Measurements from ENCODE around the gene ITGA11.

The ITGA11 gene

DNA sequence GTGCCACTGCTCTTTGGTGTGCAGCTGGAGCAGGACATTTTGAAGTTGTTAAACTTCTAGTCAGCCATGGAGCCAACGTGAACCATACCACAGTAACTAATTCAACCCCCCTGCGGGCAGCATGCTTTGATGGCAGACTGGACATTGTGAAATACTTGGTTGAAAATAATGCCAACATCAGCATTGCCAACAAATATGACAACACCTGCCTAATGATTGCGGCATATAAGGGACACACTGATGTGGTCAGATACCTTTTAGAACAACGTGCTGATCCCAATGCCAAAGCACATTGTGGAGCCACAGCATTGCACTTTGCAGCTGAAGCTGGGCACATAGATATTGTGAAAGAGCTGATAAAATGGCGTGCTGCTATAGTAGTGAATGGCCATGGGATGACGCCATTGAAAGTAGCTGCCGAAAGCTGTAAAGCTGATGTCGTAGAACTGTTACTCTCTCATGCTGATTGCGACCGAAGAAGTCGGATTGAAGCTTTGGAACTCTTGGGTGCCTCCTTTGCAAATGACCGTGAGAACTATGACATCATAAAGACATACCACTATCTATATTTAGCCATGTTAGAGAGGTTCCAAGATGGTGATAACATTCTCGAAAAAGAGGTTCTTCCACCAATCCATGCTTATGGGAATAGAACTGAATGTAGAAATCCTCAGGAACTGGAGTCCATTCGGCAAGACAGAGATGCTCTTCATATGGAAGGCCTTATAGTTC is 142.2 kb downstream of the ITGA11 start:
- no peak for DNase-seq (ENCODE audit: low read depth)

DNA sequence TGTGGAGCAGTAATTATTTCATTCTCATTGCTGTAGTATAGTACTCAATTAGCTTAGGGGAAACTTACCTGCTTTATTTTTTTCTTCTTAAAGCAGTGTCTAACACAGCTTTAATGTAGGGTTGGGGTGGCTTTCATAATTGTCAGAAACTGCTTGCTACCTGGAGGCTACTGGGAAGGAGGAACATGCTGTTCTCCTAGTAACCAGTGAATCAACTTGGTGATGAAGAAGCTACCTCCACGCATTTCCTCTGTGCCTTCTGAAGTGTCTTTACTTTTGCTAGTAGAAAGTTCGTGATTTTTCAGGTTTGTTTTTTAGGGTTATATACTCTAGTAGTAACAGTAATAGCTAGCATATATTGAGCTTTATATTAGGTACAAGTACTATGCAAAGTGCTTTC is 142.9 kb downstream of the ITGA11 start:
- no peak for DNase-seq (ENCODE audit: low read depth)

DNA sequence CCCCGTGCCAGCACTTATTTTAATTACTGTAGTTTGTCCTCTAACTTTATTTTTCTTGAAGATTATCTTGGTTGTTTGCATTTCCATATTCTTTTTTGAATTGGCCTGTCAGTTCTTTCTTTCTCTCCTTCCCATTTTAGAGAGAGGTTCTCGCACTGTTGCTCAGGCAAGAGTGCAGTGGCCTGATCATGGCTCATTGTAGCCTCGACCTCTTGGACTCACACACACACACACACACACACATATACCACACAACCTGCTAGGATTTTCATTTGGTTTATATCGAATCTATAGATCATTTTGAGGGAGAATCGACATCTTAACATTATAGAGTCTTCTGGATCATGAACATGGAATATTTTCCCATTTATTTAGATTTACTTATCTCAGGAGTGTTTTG is 145.7 kb downstream of the ITGA11 start:
- no peak for DNase-seq (ENCODE audit: low read depth)

DNA sequence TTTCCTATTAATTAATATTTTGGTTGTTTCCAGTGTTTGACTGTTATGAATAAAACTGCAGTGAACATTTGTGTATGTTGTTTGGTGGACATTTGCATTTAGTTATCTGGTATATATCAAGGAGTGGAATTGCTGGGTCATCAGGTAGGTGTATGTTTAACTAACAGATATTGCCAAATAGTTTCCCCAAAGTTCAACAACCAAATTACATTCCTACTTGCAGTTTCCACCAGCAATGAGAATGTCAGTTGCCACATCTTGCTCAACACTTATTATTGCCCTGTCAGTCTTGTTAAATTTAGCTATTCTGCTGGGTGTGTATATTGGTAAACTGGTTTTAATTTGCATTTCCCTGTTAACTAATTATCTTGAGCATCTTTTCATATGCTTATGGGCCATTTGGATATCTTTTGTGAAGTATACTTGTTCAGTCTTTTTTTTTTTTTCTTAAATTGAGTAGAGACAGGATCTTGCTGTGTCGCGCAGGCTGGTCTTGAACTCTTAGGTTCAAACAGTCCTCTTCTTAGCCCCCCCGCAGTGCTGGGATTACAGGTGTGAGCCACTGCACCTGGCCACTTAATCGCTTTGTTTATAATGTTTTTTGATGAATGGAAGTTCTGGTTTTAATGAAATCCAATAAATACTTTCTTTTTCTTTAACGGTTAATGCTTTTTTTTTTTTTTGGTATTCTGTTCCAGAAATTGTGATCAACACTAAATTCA is 146.5 kb downstream of the ITGA11 start:
- DNase-seq (ENCODE audit: low read depth) = no peak

DNA sequence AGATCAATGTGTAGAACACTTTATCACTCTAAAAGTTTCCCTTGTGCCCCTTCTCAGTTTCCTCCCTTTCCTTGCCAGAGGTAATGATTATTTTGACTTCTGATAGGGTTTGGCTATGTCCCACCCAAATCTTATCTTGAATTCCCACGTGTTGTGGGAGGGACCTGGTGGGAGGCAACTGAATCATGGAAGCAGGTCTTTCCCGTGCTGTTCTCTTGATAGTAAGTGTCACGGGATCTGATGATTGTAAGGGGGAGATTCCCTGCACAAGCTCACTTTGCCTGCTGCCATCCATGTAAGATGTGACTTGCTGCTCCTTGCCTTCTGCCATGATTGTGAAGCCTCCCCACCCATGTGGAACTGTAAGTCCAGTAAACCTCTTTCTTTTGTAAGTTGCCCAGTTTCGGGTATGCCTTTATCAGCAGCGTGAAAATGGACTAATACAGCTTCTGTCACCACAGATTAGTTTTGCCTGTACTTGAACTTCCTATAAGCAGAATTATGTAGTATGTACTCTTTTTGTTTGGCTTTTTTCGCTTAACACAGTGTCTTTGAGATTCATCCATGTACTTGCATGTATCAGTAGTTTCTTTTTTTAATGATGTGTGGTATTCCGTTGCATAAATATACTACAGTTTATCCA is 147.2 kb downstream of the ITGA11 start:
- no peak for DNase-seq (ENCODE audit: low read depth)

DNA sequence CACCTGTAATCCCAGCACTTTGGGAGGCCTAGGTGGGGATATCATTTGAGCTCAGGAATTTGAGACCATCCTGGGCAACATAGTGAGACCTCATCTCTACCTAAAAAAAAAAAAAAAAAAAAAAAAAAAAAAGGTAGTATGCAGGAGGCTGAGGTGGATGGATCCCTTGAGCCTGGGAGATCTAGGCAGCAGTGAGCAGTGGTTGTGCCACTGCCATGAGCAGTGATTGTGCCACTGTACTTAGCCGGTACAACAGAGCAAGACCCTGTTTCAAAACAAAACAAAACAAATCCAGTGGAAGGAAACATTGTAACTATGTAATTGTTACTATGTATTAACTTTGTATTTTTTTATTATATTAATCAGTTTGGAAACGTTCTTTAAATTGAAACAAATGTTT is 148.6 kb downstream of the ITGA11 start:
- DNase-seq (ENCODE audit: low read depth) = no peak

DNA sequence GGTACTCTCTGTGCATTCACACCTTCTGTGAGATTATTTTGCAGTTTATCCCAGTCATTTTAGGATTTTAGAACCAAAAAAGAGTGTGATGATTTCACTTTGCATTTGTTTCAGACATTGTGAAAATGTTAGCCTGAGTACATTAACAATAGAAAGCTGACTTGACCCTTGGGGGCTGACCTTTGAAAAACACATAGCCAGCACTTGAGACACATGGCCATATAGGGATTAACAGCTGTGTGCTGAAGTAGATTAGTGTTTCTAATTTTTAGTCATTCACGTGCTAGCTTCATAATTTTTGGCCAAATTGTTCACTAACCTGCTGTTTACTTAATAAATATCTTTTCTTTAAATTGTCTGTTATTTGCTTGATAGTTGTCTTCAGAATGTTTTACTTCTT is 151.0 kb downstream of the ITGA11 start:
- DNase-seq (ENCODE audit: low read depth) = no peak

DNA sequence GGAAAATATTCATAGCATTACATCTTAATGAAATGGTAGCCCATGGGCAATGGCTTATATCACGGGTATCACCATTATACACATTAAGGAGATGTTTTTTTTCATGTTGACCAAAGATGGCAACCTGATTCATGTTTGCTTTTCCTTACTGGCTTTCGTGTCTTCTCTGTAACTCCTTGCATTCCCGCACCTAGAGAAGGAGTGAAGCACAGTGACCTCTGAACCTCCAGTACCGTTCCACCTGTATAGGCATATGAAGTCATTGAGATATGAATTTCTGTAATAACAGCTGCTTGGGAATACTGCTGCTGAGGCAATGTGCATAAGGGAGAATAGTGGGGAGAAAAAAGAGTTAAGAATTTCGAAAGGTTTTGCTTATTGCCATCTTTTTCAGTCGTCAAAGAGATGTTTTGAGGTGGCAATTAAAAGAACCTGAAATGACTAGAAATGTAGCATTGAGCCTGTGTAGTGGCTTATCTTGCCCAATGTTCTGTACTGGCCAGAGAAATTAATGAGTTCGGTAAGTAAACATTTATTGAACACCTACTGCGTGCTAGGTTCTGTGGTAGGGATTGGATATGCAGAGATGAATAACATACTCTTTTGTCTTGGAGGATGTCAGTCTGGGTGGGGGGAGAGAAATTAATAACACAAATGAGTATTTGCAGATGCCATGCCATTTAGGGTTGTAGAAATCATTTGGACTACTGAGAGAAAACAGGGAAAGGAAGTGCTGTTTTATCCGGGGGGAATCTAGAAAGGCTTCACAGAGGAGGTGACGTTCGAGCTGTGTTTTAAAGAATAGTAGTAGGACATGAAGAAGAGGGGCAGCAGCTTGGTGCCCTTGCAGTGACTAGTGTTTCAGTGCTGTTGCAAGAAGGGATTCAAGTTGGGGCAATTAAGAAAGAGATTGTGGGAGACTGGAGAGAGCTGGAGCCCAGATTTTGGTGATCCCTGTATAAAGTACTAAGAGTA is 151.9 kb downstream of the ITGA11 start:
- no peak for DNase-seq (ENCODE audit: low read depth)

DNA sequence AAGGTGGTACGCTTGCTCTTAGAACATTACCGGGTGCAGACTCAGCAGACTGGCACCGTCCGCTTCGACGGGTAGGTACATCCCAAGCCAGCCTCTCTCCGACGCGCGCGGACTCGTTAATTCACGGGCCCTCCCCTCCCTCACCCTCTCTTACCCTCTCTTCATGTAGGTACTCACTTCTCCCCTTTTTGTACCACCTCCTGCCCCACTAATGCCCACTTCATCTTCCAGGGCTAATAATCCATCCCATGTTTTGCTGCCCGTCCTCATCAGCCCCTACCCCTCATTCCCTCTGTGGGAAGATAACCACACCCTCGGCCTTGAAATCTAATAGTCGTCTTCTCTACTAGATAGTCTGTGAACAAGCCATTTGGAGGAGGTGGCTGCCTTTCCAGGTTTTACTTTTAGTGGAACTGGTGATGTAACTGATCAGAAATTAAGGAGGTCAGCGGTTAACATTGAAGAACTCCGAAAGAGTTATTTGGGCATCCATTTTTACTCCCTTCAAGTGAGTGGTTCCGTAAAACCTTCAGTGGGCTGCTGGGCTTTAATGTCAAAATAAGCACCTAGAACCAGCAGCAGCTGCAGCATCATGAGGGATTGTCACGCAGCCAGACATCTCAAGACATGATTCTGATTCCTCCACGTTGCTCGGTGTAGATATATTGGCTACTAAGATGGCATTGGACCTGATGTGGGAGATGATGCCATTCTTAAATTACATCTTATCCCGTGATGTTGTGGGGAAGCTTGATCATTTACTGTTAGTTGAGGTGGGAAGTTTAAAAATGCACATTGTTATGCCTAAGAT is 153.2 kb downstream of the ITGA11 start:
- DNase-seq (ENCODE audit: low read depth) = no peak

DNA sequence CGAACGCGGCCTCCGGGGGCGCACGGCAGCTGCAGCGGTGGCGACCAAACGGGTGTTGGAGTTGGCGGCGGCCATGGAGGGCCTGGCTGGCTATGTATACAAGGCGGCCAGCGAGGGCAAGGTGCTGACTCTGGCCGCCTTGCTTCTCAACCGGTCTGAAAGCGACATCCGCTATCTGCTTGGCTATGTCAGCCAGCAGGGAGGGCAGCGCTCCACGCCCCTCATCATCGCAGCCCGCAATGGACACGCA is 153.7 kb downstream of the ITGA11 start:
- no peak for DNase-seq (ENCODE audit: low read depth)

DNA sequence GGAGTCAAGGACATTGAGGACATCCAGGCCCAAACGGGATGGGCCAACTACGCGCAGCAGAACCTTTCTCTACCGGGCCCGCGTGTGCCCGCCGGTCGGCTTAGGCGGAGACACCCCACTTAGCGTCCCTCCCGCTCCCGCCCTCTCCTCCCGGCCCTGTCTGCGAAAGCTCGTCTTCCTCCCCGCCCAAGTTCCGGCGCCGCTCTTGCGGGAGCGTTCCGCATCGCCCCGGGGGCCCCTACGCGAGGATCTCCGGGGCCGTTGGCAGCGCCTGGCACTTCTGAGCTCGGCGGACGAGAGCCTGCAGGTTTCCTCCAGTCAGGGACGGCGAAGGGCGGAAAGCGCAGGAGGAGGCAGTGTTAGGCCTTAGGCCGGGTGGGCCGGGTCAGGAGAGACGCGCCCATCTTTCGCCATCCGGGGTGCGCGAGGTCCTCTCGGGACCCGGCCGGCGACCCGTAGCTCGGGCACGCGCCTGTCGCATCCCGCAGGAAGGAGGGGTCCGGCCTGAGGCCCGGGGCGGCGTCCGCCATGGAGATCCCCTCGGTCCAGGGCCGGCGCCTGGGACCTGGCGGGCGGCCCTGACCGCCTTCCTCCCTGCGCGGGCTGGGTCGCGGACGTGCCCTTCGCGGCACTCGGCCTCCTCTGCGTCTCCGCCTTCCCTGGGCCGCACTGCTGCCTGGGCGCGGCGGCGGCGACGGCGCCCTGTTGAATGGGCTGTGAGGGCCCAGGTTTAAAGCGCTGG is 154.2 kb downstream of the ITGA11 start, which contains the start of gene FEM1B:
FEM1B (plus strand) TSS at position 143 of the 742 bp plus-strand sequence. CDS start 673 bp downstream, outside the sequence.
- DNase-seq (ENCODE audit: low read depth) = no peak

DNA sequence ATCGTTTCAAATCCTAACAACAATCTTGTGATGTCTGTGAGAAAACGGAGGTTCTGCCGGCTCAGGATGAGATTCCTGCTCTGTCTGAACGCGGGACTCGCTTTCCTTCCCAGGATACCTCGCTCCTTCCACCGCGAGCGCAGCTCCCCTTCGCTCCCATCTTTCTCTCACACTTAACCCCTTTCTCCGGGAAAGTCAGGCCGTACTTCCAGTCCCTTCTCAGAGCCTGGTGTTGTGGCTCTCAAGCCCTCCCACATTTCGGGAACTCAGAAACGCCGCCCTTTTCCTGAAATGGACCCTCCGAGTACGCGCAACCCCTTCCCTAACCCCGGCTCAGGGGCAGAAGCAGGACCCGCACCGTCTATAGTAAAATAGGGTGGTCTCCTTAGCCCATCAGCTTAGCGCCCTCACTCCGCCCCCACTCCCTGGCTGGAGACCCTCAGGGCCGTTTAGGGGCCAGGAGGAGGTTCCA is 154.8 kb downstream of the ITGA11 start:
- DNase-seq (ENCODE audit: low read depth) = no peak

DNA sequence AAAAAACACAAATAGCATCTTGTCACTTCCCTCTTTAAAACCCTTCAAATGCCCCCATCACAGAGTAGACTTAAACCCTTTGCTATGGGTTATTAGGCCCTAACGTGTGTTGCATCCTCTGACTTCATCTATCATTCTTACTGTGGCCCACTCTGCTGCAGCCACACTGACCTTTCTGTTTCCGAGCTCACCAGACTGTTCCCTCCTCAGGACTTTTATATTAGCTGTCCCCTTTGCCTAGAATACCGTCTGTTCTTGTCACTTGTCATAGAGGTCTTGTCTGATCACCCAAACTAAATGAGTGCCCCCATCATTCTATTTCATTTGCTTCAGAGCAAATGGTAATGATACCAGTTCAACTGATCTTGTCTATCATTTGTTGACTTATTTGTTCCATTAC is 155.3 kb downstream of the ITGA11 start:
- DNase-seq (ENCODE audit: low read depth) = no peak

DNA sequence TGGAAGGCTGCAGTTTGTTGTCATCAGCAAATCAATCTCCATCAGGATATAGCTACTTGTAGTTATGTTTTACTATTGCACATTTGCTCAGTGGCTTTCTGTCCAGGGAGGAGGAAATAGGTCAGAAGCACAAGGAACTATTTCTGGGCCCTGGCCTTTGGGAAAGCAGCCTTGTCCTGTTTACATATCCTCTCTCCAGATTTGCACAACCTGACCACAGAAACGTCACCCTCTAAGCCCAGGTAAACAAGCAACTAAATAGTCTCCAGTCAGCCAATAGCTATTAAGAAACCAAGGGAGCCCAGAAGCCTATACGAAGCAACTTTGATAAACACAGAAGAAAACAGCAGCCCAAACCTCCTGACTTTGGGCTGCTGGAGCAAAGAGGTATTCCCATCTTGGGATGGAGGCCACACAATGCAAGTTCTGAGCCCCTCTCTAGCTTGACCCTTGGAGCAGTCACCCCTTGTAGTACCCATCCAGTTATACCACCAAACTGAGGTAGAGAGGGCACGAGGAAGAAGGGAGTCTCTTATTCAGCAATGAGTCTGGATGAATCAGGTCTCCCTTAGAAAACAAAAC is 156.7 kb downstream of the ITGA11 start:
- no peak for DNase-seq (ENCODE audit: low read depth)

DNA sequence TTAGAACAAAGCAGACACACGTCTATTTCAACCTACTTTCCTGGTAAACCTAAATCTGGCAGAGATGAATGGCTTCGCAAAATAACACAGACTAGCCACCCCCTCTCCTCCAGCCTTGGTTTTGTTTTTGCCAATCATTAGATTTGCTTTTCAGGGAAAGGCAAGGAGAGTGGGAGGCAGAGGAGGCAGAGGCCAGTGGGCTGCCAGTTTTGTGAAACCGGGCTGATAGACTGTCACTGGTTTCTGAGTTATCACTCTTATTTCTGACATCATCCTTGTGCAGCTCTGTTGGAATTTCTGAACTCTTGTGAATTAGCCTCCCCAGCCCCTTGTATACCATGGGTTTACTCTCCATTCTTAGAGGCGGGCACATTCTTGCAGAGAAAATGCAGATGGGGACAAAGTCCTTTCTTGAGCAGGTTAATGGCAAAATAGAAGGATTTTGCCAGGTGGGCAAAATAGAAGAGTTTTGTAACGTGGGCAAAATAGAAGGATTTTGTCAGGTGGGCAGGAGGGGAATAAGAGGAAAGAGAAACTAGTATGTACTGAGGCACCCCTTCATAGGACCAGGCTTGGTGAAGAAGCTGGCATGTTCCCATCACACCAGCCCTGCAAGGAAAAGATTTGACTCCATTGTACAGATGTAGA is 157.6 kb downstream of the ITGA11 start:
- no peak for DNase-seq (ENCODE audit: low read depth)

DNA sequence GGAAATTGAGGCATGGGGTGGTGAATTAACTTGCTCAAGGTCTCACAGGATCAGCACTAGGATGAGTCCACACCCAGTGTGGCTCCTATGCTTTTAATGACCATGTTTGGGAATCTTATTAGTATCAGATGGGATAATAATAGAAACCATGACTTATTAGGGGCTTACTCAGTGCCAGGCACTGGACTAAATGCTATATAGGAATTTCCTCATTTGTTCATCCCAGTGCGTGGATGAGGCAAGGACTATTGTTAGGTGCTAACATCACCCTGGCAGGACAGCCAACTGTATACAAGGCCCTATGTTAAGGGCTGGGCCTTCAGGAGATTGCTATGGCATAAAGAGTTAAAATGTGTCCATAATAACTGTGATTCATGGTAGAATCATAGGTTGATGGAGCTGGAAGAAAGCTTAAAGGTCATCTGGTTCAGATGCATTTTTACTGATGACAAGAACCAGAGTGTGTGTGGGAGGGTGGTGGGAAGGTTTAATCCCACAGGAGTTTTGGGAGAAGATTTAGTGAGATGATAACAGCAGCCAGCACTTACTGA is 159.2 kb downstream of the ITGA11 start:
- DNase-seq (ENCODE audit: low read depth) = no peak

DNA sequence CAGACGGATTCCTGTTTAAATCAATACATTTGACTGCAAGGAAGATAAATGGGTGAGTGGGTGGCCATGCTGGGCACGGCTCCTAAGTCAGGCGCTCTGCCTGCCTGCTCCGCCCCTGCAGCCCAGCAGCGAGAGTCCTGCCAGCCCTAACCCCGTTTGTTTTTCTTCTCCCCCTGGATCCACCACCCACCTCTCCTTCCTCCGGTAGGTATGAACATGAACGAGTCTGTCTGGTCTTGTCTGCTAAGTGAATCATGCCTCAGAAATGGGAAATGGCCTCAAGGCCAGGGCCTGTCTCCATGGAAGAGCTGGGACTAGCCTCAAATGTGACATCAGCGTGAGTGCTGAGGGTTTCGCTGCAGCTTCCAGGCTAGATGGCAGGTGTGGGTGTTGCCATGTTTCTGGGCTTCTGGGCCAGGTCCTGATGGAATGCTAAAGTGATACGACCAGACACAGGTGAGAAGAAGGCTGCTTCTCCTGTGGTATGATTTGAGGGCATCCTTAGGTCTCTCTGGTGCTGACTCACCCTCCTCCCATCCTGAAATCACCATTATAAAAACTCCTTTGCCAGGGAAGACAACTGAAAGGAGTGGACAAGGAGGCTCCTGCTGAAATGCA is 160.0 kb downstream of the ITGA11 start:
- DNase-seq (ENCODE audit: low read depth) = no peak

DNA sequence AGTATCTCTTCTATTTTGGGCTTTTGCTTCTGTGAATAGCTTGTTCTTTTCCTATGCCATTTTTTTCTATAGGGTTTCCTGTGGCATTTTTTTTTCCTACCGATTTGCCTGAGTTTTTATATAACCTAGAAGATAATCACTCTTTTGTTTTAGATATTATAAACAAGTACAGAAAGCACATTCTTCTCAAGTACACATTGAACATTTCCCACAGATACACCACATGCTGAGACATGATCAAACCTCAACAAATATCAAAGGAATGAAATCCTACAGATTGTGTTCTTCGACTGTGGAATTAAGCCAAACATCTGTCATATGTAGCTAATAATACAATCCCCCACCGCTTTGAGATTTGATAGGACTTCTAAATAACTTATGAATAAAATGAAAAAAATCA is 163.6 kb downstream of the ITGA11 start:
- no peak for DNase-seq (ENCODE audit: low read depth)

DNA sequence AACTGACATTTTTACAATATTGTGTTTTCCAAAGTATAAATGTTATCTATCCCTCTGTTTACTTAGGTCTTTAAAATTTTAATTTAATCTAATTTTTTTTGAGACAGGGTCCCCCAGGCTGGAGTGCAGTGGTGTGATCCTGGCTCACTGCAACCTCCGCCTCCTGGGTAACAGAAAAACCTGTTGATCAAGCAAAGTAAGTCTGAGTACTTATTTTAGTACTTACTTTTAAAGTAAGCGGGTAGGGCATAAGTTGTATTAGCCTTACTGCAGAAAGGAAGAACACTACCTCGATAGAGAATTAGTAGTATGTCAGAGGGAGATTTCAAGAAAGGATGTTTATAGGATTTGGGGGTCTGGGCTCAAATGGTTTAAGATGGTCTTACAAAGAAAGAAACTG is 166.3 kb downstream of the ITGA11 start:
- no peak for DNase-seq (ENCODE audit: low read depth)

All from non-pigmented ciliary epithelial cell (primary cell).